IMR-90 (cell line): ENCODE measurements around the gene MUC20. TPM values are rescaled to one million over a fixed set of nuclear protein-coding genes. Genes with fewer than 3 reads are reported as not detected.

Source experiments
- ATAC-seq: fragments of 200-7000 bp; cut with Tn5 transposase; 2 replicates; pipeline ENCODE4 v1.9.1; 2020; ENCODE audit warnings: low read depth, mild to moderate bottlenecking, moderate library complexity
- BruUV-seq: library from RNA; stranded (reverse); fragments of 400-500 nt; replicated peaks from 2 replicates; lab custom pipeline; 2021; lab: Mats Ljungman, UMichigan
- CTCF ChIA-PET: fragments of 300-600 bp; formaldehyde crosslinking; extraction: SDS; loops from one replicate; lab custom pipeline; 2021; ENCODE audit warnings: antibody characterized with exemption; lab: Yijun Ruan, JAX
- POLR2A ChIA-PET: fragments of 300-600 bp; sonication (Branson Sonifier 250); formaldehyde crosslinking; loops from one replicate; lab custom pipeline; 2022; ENCODE audit warnings: antibody characterized with exemption; ENCODE audit not compliant: unreplicated experiment; lab: Charles Lee
- DNase-seq: peaks from one replicate; pipeline ENCODE4 v3.0.0; 2013
- H2AFZ ChIP-seq: replicated peaks from 2 replicates; pipeline ENCODE3; 2013; ENCODE audit warnings: low read length, mild to moderate bottlenecking; ENCODE audit not compliant: poor library complexity
- H2AK5ac ChIP-seq: 2 replicates; pipeline ENCODE4 v1.6.1; 2013; ENCODE audit warnings: low read depth, low read length, inconsistent platforms
- H2AK9ac ChIP-seq: replicated peaks from 2 replicates; pipeline ENCODE3; 2013; ENCODE audit warnings: mild to moderate bottlenecking, low read depth, low read length, moderate library complexity; ENCODE audit not compliant: poor library complexity
- H2BK120ac ChIP-seq: 2 replicates; pipeline ENCODE4 v1.6.1; 2013; ENCODE audit warnings: low read depth, low read length, inconsistent platforms
- H2BK15ac ChIP-seq: 3 replicates; pipeline ENCODE4 v1.6.1; 2013; ENCODE audit warnings: low read depth, low read length, inconsistent platforms
- H2BK20ac ChIP-seq: 2 replicates; pipeline ENCODE4 v1.6.1; 2013; ENCODE audit warnings: low read depth, mild to moderate bottlenecking, inconsistent platforms, low read length, moderate library complexity
- H2BK5ac ChIP-seq: 2 replicates; pipeline ENCODE4 v1.6.1; 2013; ENCODE audit warnings: mild to moderate bottlenecking, low read depth, low read length, inconsistent platforms; ENCODE audit not compliant: poor library complexity, severe bottlenecking
- H3K14ac ChIP-seq: replicated peaks from 2 replicates; pipeline ENCODE4 v1.6.1; 2013; ENCODE audit warnings: low read depth, low read length, inconsistent platforms
- H3K18ac ChIP-seq: 2 replicates; pipeline ENCODE4 v1.6.1; 2013; ENCODE audit warnings: low read depth, low read length, control low read depth
- H3K23ac ChIP-seq: 2 replicates; pipeline ENCODE4 v1.6.1; 2013; ENCODE audit warnings: low read depth, low read length, inconsistent platforms
- H3K27ac ChIP-seq: 2 replicates; pipeline ENCODE4 v1.5.1; 2013; ENCODE audit warnings: mild to moderate bottlenecking, control low read depth, low read length; ENCODE audit not compliant: insufficient read depth
- H3K27me3 ChIP-seq: 2 replicates; pipeline ENCODE4 v1.6.1; 2013; ENCODE audit warnings: low read length; ENCODE audit not compliant: control insufficient read depth, insufficient read depth
- H3K36me3 ChIP-seq: 2 replicates; pipeline ENCODE4 v1.6.1; 2013; ENCODE audit warnings: low read length, mixed read lengths; ENCODE audit not compliant: control insufficient read depth, insufficient read depth
- H3K4ac ChIP-seq: 2 replicates; pipeline ENCODE4 v1.6.1; 2013; ENCODE audit warnings: low read depth, low read length, inconsistent platforms
- H3K4me1 ChIP-seq: 2 replicates; pipeline ENCODE4 v1.6.1; 2013; ENCODE audit warnings: low read length, mixed read lengths; ENCODE audit not compliant: control insufficient read depth, insufficient read depth
- H3K4me2 ChIP-seq: 2 replicates; pipeline ENCODE4 v1.6.1; 2013; ENCODE audit warnings: low read depth, mild to moderate bottlenecking, control low read depth, low read length, moderate library complexity
- H3K4me3 ChIP-seq: 2 replicates; pipeline ENCODE4 v1.5.1; 2013; ENCODE audit warnings: low read depth, mild to moderate bottlenecking, control low read depth, low read length, moderate library complexity; ENCODE audit not compliant: insufficient read depth
- H3K56ac ChIP-seq: 2 replicates; pipeline ENCODE4 v1.6.1; 2013; ENCODE audit warnings: low read length, inconsistent platforms; ENCODE audit not compliant: insufficient read depth; ENCODE audit errors: extremely low read depth
- H3K79me1 ChIP-seq, 2 experiments: 2 replicates each; pipeline ENCODE4 v1.6.1; 2013; ENCODE audit warnings: low read length in 2 of 2, inconsistent platforms in 1 of 2, low read depth in 1 of 2
- H3K9ac ChIP-seq: 2 replicates; pipeline ENCODE4 v1.6.1; 2013; ENCODE audit warnings: low read depth, low read length, control low read depth
- H3K9me1 ChIP-seq: 2 replicates; pipeline ENCODE4 v1.6.1; 2013; ENCODE audit warnings: low read length, inconsistent platforms; ENCODE audit not compliant: insufficient read depth
- H3K9me3 ChIP-seq: 2 replicates; pipeline ENCODE4 v1.6.1; 2013; ENCODE audit warnings: low read length; ENCODE audit not compliant: control insufficient read depth, insufficient read depth
- H4K20me1 ChIP-seq: 2 replicates; pipeline ENCODE4 v1.6.1; 2013; ENCODE audit warnings: low read length, inconsistent platforms; ENCODE audit not compliant: insufficient read depth
- H4K5ac ChIP-seq: 2 replicates; pipeline ENCODE4 v1.6.1; 2013; ENCODE audit warnings: mild to moderate bottlenecking, low read depth, low read length, control low read depth
- H4K8ac ChIP-seq, 2 experiments: 2 replicates each; pipeline ENCODE4 v1.6.1; 2013; ENCODE audit warnings: low read depth in 2 of 2, low read length in 2 of 2, control low read depth in 1 of 2, inconsistent platforms in 1 of 2
- H4K91ac ChIP-seq: 2 replicates; pipeline ENCODE4 v1.6.1; 2013; ENCODE audit warnings: low read depth, low read length, inconsistent platforms; ENCODE audit not compliant: insufficient read depth
- NFE2L2 ChIP-seq: fragments of 150-350 bp; IDR thresholded peaks from 2 replicates; pipeline ENCODE4 v1.6.1; 2016; ENCODE audit warnings: low read depth, mild to moderate bottlenecking, low read length
- POLR2A ChIP-seq: IDR thresholded peaks from 2 replicates; pipeline ENCODE4 v1.6.1; 2012; ENCODE audit warnings: mild to moderate bottlenecking, low read depth, low read length
- RCOR1 ChIP-seq: IDR thresholded peaks from 2 replicates; pipeline ENCODE4 v1.6.1; 2012; ENCODE audit warnings: mild to moderate bottlenecking, low read length, improper control_type of control experiment; ENCODE audit not compliant: insufficient replicate concordance
- SMC3 ChIP-seq: fragments of 150-350 bp; IDR thresholded peaks from 2 replicates; pipeline ENCODE4 v1.6.1; 2016; ENCODE audit warnings: low read depth, mild to moderate bottlenecking, antibody characterized with exemption, low read length, moderate library complexity
- WGBS, 2 experiments: methylation state at CpG; one replicate each; pipeline versions ENCODE4 v1.1.5 to v1.1.7; 2013; ENCODE audit warnings: missing lambda C conversion rate in 2 of 2; ENCODE audit not compliant: insufficient read length in 1 of 2; ENCODE audit errors: extremely low coverage in 2 of 2; 5-methylcytosine and 5-hydroxymethylcytosine counted together
- dilution Hi-C: fragments of 300-500 bp; cut with HindIII; formaldehyde crosslinking; loops from one replicate; pipeline ENCODE4 v1.14.3; 2018; ENCODE audit warnings: low sequenced_read_pairs; ENCODE audit not compliant: unreplicated experiment
- in situ Hi-C: fragments of 300-500 bp; cut with MboI; formaldehyde crosslinking; loops from 3 replicates; pipeline ENCODE4 v1.14.3; 2019; ENCODE audit warnings: low sequenced_read_pairs, inconsistent platforms, mixed read lengths
- intact Hi-C: fragments of 100-400 bp; cut with micrococcal nuclease; formaldehyde crosslinking; loops from 2 replicates; pipeline ENCODE4 v1.10.0; 2022
- polyA plus RNA-seq, 3 experiments: library from polyadenylated mRNA; depleted of rRNA; stranded (reverse); fragments of >200 nt; gene quantifications; 2 replicates each; pipeline ENCODE4 v1.2.3, GENCODE V29; 2012; ENCODE audit warnings: low replicate concordance in 1 of 3
- total RNA-seq: library from RNA; depleted of rRNA; stranded (reverse); fragments of >200 nt; gene quantifications from 2 replicates; pipeline ENCODE4 v1.2.3, GENCODE V29; 2012

The MUC20 gene
- total and polyA plus RNA-seq, 2 of the 4 experiments (the other 2 are of a cell fraction), result 0.12 TPM; not detected in 1

- intact Hi-C loops (no loop called here), in situ Hi-C loops (no loop called here), dilution Hi-C loops (no loop called here)
- no peak overlapping the region for H2AK9ac ChIP-seq
- no peak overlapping the region for H3K27ac ChIP-seq
- H3K23ac ChIP-seq, result no peak overlapping the region
- H3K9me3 ChIP-seq, result peaks cover 3% of the 10 kb centered on the region; the same call in 1 of the 2 replicates
- no peak overlapping the region for H2AK5ac ChIP-seq
- H3K36me3 ChIP-seq, result no peaks in the 10 kb centered on the region
- BruUV-seq, result no TSS peak
- H2BK15ac ChIP-seq, result no peak overlapping the region
- no peak overlapping the region for H3K9ac ChIP-seq
- H3K56ac ChIP-seq, result no peak overlapping the region
- H4K91ac ChIP-seq, result no peak overlapping the region
- ChIA-PET CTCF (no interaction called here), POLR2A (no interaction called here)
- no peak overlapping the region for H2BK120ac ChIP-seq
- H3K4me3 ChIP-seq, result no peak overlapping the region
- H3K27me3 ChIP-seq, result peaks cover 17% of the 10 kb centered on the region; the same call in 1 of the 2 replicates
- no peaks in the 10 kb centered on the region for H3K4me1 ChIP-seq
- no peak overlapping the region for H2BK5ac ChIP-seq
- DNase-seq (no peak), ATAC-seq (no peak)
- 35% methylated on average over 4 of the region's 6 CpGs; no CpG with 5 or more reads in 1 of the 2 experiments for WGBS, 2 experiments
- H4K5ac ChIP-seq, result no peak overlapping the region
- TF ChIP-seq SMC3 (no peak), RCOR1 (no peak), POLR2A (no peak), NFE2L2 (no peak)
- no peak overlapping the region for H3K4ac ChIP-seq
- H3K79me1 ChIP-seq, result no peaks in the 10 kb centered on the region
- H3K18ac ChIP-seq, result no peak overlapping the region
- H3K4me2 ChIP-seq, result no peak overlapping the region
- no peak overlapping the region for H2AFZ ChIP-seq
- H3K14ac ChIP-seq, result no peak overlapping the region
- H4K20me1 ChIP-seq, result no peaks in the 10 kb centered on the region
- no peak overlapping the region for H2BK20ac ChIP-seq
- no peak overlapping the region for H4K8ac ChIP-seq
- no peaks in the 10 kb centered on the region for H3K9me1 ChIP-seq
Observed at GRCh38 chr3:195768414-195768813, 47.6 kb downstream of the MUC20 start.
